ENCODE data around the gene PALB2.

DNA sequence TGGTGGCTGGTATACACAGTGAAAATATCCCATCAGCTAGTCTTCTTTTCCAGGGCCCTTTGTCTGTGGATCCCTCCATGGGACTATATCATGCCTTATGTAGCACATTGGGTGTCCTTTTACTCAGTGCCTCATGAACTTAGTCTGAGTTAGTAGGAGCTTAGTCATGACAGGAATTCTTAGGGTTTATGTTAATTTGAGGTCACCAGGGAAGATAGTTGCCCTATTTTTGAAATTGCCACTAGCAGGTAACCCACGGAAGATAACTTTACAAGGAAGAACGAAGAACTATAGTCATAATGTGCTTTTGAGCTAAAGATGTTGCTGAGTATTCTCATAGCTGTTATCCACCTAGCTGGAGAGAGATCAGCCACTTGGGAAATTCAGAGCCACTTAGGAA is 22.8 kb upstream of the PALB2 start:
- TF ChIP-seq TEAD4 (IDR thresholded peaks at IDR 0.05; ENCODE audit: low read depth, low read length), result no peak
- TF ChIP-seq SIN3A (conservative IDR thresholded peaks at IDR 0.05 in 1 of 2, IDR thresholded peaks at IDR 0.05 in 1 of 2; ENCODE audit: low read depth in 1 of 2, low read length in 2 of 2), result no peak
- TF ChIP-seq, protein P1, sequence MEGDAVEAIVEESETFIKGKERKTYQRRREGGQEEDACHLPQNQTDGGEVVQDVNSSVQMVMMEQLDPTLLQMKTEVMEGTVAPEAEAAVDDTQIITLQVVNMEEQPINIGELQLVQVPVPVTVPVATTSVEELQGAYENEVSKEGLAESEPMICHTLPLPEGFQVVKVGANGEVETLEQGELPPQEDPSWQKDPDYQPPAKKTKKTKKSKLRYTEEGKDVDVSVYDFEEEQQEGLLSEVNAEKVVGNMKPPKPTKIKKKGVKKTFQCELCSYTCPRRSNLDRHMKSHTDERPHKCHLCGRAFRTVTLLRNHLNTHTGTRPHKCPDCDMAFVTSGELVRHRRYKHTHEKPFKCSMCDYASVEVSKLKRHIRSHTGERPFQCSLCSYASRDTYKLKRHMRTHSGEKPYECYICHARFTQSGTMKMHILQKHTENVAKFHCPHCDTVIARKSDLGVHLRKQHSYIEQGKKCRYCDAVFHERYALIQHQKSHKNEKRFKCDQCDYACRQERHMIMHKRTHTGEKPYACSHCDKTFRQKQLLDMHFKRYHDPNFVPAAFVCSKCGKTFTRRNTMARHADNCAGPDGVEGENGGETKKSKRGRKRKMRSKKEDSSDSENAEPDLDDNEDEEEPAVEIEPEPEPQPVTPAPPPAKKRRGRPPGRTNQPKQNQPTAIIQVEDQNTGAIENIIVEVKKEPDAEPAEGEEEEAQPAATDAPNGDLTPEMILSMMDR (IDR thresholded peaks at IDR 0.05; ENCODE audit: control extremely low read depth in 1 of 3, insufficient read depth in 1 of 3, low read depth in 1 of 3, low read length in 3 of 3), result no peak
- no peak for TF ChIP-seq EZH2 (IDR thresholded peaks at IDR 0.05; ENCODE audit: low read depth, low read length, severe bottlenecking)
- TF ChIP-seq NANOG (IDR thresholded peaks at IDR 0.05; ENCODE audit: insufficient read depth, low read depth, low read length, poor library complexity, severe bottlenecking), result no peak
- no peak for TF ChIP-seq POLR2AphosphoS5 (IDR thresholded peaks at IDR 0.05; ENCODE audit: low read depth, low read length)
- no peak for TF ChIP-seq CBX8 (IDR thresholded peaks at IDR 0.05; ENCODE audit: borderline replicate concordance, low read depth, low read length)
- no peak for TF ChIP-seq POU5F1 (IDR thresholded peaks at IDR 0.05; ENCODE audit: low read depth, low read length)
- TF ChIP-seq POLR2A (IDR thresholded peaks at IDR 0.05; ENCODE audit: control extremely low read depth in 1 of 2, low read depth in 2 of 2, low read length in 2 of 2), result no peak
- TF ChIP-seq RXRA (IDR thresholded peaks at IDR 0.05; ENCODE audit: insufficient read depth, low read depth, low read length), result no peak
- TF ChIP-seq EP300 (IDR thresholded peaks at IDR 0.05; ENCODE audit: borderline replicate concordance in 1 of 2, low read depth in 2 of 2, low read length in 2 of 2), result no peak
- no peak for TF ChIP-seq SRF (IDR thresholded peaks at IDR 0.05; ENCODE audit: low read depth, low read length)

Measured in H1 (cell line).